HepG2 (cell line): ENCODE results near the gene GPX5. TPM values are rescaled to one million over a fixed set of nuclear protein-coding genes. Genes with fewer than 3 reads are reported as not detected.

Experiments
- ATAC-seq: fragments of 200-7000 bp; cut with Tn5 transposase; 3 replicates; pipeline ENCODE4 v1.9.1; 2020; ENCODE audit warnings: mild to moderate bottlenecking, moderate library complexity
- BruUV-seq: library from RNA; stranded (reverse); fragments of 400-500 nt; replicated peaks from 2 replicates; lab custom pipeline; 2021; lab: Mats Ljungman, UMichigan
- CTCF ChIA-PET: fragments of 300-600 bp; formaldehyde crosslinking; extraction: SDS; loops from one replicate; lab custom pipeline; 2021; ENCODE audit warnings: low total read pairs, inconsistent platforms, low intra/inter-chr PET ratio; lab: Yijun Ruan, JAX
- POLR2A ChIA-PET: fragments of 350-600 bp; sonication (Branson Sonifier 250); formaldehyde crosslinking; loops from one replicate; lab custom pipeline; 2020; ENCODE audit warnings: antibody characterized with exemption, inconsistent platforms; lab: Yijun Ruan, JAX
- DNase-seq: peaks from one replicate; pipeline ENCODE4 v3.0.0-alpha.2; 2015; ENCODE audit warnings: low spot score
- FAIRE-seq: peaks from 3 replicates; lab custom pipeline; 2011; peaks lifted over from hg19 to GRCh38; lab: Jason Lieb, UNC
- H2AFZ ChIP-seq: one replicate; pipeline ENCODE4 v1.6.1; 2011; ENCODE audit warnings: low read length, inconsistent platforms
- H3K27ac ChIP-seq: fragments of 300-600 bp; 3 replicates; pipeline ENCODE4 v1.8.0; 2011; ENCODE audit warnings: mixed run types, mild to moderate bottlenecking, mixed read lengths, low read length, inconsistent platforms; ENCODE audit not compliant: insufficient read depth; ENCODE audit errors: extremely low read length
- H3K27me3 ChIP-seq, 2 experiments: fragments of 200-600 bp in 1 of 2; 2 replicates in 1 of 2; 3 replicates in 1 of 2; pipeline versions ENCODE4 v1.6.0 to v1.8.0; 2011; ENCODE audit warnings: low read length in 2 of 2, mild to moderate bottlenecking in 2 of 2, moderate library complexity in 2 of 2, inconsistent platforms in 1 of 2; ENCODE audit not compliant: insufficient read depth in 2 of 2, control insufficient read depth in 1 of 2
- H3K36me3 ChIP-seq, 2 experiments: fragments of 200-600 bp in 1 of 2; replicated peaks in 1 of 2; 2 replicates in 1 of 2; 3 replicates in 1 of 2; pipeline versions ENCODE4 v1.5.1 to v1.8.0; 2011; ENCODE audit warnings: low read length in 2 of 2, inconsistent platforms in 1 of 2; ENCODE audit not compliant: insufficient read depth in 2 of 2, control insufficient read depth in 1 of 2
- H3K4me1 ChIP-seq: 2 replicates; pipeline ENCODE4 v1.5.1; 2012; ENCODE audit warnings: low read length, inconsistent platforms; ENCODE audit not compliant: insufficient read depth
- H3K4me2 ChIP-seq: 2 replicates; pipeline ENCODE4 v1.6.0; 2011; ENCODE audit warnings: low read depth, low read length, inconsistent platforms
- H3K4me3 ChIP-seq, 3 experiments: fragments of 200-600 bp in 1 of 3; sonication (generic), shearing (Covaris generic) in 1 of 3; replicated peaks in 1 of 3; 2 replicates each; pipeline ENCODE4 v1.5.1; 2011 to 2016; ENCODE audit warnings: low read length in 3 of 3, inconsistent platforms in 2 of 3, low read depth in 2 of 3, mild to moderate bottlenecking in 2 of 3, control low read depth in 1 of 3, mixed read lengths in 1 of 3; ENCODE audit not compliant: insufficient read depth in 1 of 3
- H3K79me2 ChIP-seq: one replicate; pipeline ENCODE4 v1.6.1; 2011; ENCODE audit warnings: low read length, inconsistent platforms; ENCODE audit not compliant: insufficient read depth
- H3K9ac ChIP-seq: 2 replicates; pipeline ENCODE4 v1.6.0; 2011; ENCODE audit warnings: mild to moderate bottlenecking, low read depth, low read length, inconsistent platforms; ENCODE audit not compliant: insufficient read depth
- H3K9me3 ChIP-seq: 2 replicates; pipeline ENCODE4 v1.5.1; 2012; ENCODE audit warnings: mild to moderate bottlenecking, low read length
- H4K20me1 ChIP-seq: 2 replicates; pipeline ENCODE4 v1.6.0; 2011; ENCODE audit warnings: inconsistent platforms, mild to moderate bottlenecking, low read length, moderate library complexity; ENCODE audit not compliant: insufficient read depth
- AKNA ChIP-seq: sonication (generic); formaldehyde crosslinking; IDR thresholded peaks from 2 replicates; pipeline ENCODE4 v1.4.0; 2020; ENCODE audit warnings: missing genetic modification reagents, borderline replicate concordance
- BRD4 ChIP-seq: sonication (generic); formaldehyde crosslinking; IDR thresholded peaks from 2 replicates; pipeline ENCODE4 v1.4.0; 2020; ENCODE audit warnings: missing genetic modification reagents
- DNMT1 ChIP-seq: sonication (generic); formaldehyde crosslinking; IDR thresholded peaks from 2 replicates; pipeline ENCODE4 v1.5.1; 2020; ENCODE audit warnings: mild to moderate bottlenecking, missing genetic modification reagents
- NFE2L2 ChIP-seq: fragments of 150-350 bp; IDR thresholded peaks from 2 replicates; pipeline ENCODE4 v1.6.1; 2014; ENCODE audit warnings: low read length
- POLR2A ChIP-seq, 2 experiments: IDR thresholded peaks; 2 replicates each; pipeline ENCODE4 v1.6.1; 2011; ENCODE audit warnings: low read depth in 2 of 2, low read length in 2 of 2, mild to moderate bottlenecking in 1 of 2, moderate library complexity in 1 of 2; ENCODE audit not compliant: insufficient read depth in 1 of 2
- POLR2AphosphoS5 ChIP-seq: IDR thresholded peaks from 2 replicates; pipeline ENCODE4 v1.6.1; 2012; ENCODE audit warnings: low read depth, low read length
- RBAK ChIP-seq: sonication (generic); formaldehyde crosslinking; IDR thresholded peaks from 2 replicates; pipeline ENCODE4 v1.5.1; 2020; ENCODE audit warnings: mild to moderate bottlenecking, missing genetic modification reagents
- RELA ChIP-seq: sonication (generic); formaldehyde crosslinking; IDR thresholded peaks from 2 replicates; pipeline ENCODE4 v1.4.0; 2020; ENCODE audit warnings: missing genetic modification reagents
- RFX5 ChIP-seq: IDR thresholded peaks from 2 replicates; pipeline ENCODE4 v1.6.1; 2011; ENCODE audit warnings: low read depth, low read length, improper control_type of control experiment
- ZNF232 ChIP-seq: sonication (generic); formaldehyde crosslinking; IDR thresholded peaks from 2 replicates; pipeline ENCODE4 v1.4.0; 2020; ENCODE audit warnings: missing genetic modification reagents, borderline replicate concordance
- ZNF274 ChIP-seq: sonication (generic); formaldehyde crosslinking; IDR thresholded peaks from 2 replicates; pipeline ENCODE4 v1.5.1; 2020; ENCODE audit warnings: mild to moderate bottlenecking, missing genetic modification reagents
- ZNF296 ChIP-seq: sonication (generic); formaldehyde crosslinking; conservative IDR thresholded peaks from 2 replicates; pipeline ENCODE4 v1.5.0; 2020; ENCODE audit warnings: mild to moderate bottlenecking, missing genetic modification reagents
- ZNF775 ChIP-seq: sonication (generic); formaldehyde crosslinking; IDR thresholded peaks from 2 replicates; pipeline ENCODE4 v1.4.0; 2020; ENCODE audit warnings: missing genetic modification reagents, mild to moderate bottlenecking, moderate library complexity, borderline replicate concordance
- WGBS: methylation state at CpG from one replicate; pipeline ENCODE4 v1.1.6; 2017; ENCODE audit warnings: low lambda C conversion rate; 5-methylcytosine and 5-hydroxymethylcytosine counted together
- in situ Hi-C: cut with HindIII; loops from 2 replicates; pipeline ENCODE4 v1.10.0; 2017; ENCODE audit warnings: low pct_unique_long_range_greater_than_20kb; ENCODE audit not compliant: extremely low pct_ligation_motif_present
- intact Hi-C: fragments of 100-400 bp; cut with micrococcal nuclease; formaldehyde crosslinking; loops from one replicate; pipeline ENCODE4 v1.10.0; 2022; ENCODE audit not compliant: unreplicated experiment
- polyA plus RNA-seq, 8 experiments: library from polyadenylated mRNA; depleted of rRNA in 3 of 8; stranded (reverse) in 7 of 8; unstranded in 1 of 8; fragments of >200 nt; fragmentation: Illumina TruSeq in 4 of 8; extraction: Trizol in 4 of 8; gene quantifications; 2 replicates each; pipeline versions ENCODE4 v1.2.1 to v1.2.3, GENCODE V29; 2011 to 2016; ENCODE audit warnings: low read depth in 4 of 8, missing spikeins in 1 of 8, mixed read lengths in 1 of 8; ENCODE audit not compliant: insufficient read depth in 1 of 8
- total RNA-seq, 5 experiments: library from RNA; depleted of rRNA; stranded (reverse); fragments of >200 nt; fragmentation: Illumina TruSeq; extraction: Trizol; gene quantifications; 2 replicates each; pipeline ENCODE4 v1.2.3, GENCODE V29; 2016; ENCODE audit warnings: low read depth in 1 of 5
- TF ChIP-seq, protein P1 (sequence below): sonication (generic); formaldehyde crosslinking; IDR thresholded peaks from 2 replicates; pipeline ENCODE4 v1.4.0; 2020; ENCODE audit warnings: missing genetic modification reagents, borderline replicate concordance
- TF ChIP-seq, protein P2 (sequence below): sonication (generic); formaldehyde crosslinking; IDR thresholded peaks from 2 replicates; pipeline ENCODE4 v1.4.0; 2020; ENCODE audit warnings: mild to moderate bottlenecking, missing genetic modification reagents
- TF ChIP-seq, protein P3 (sequence below): sonication (generic); formaldehyde crosslinking; IDR thresholded peaks from 2 replicates; pipeline ENCODE4 v1.4.0; 2020; ENCODE audit warnings: mild to moderate bottlenecking, missing genetic modification reagents

Gene GPX5
- total and polyA plus RNA-seq, 2 of the 13 experiments (the other 11 are each of a cell fraction or from before 2014, with no cell fraction given), result not detected

- H3K4me2 ChIP-seq, result no peak overlapping the region
- H4K20me1 ChIP-seq, result no peaks in the 10 kb centered on the region
- FAIRE-seq (no peak), DNase-seq (no peak), ATAC-seq (no peak)
- H2AFZ ChIP-seq, result no peak overlapping the region
- H3K36me3 ChIP-seq, result no peaks in the 10 kb centered on the region
- intact Hi-C loops (no loop called here), in situ Hi-C loops (no loop called here)
- H3K4me1 ChIP-seq, result no peaks in the 10 kb centered on the region
- H3K27ac ChIP-seq, result no peak overlapping the region
- ChIA-PET POLR2A (no interaction called here), CTCF (no interaction called here)
- no peaks in the 10 kb centered on the region for H3K9me3 ChIP-seq
- 2% methylated on average over 2 of the region's 2 CpGs for WGBS
- no TSS peak for BruUV-seq
- no peak overlapping the region for H3K4me3 ChIP-seq
- H3K9ac ChIP-seq, result no peak overlapping the region
- no peaks in the 10 kb centered on the region for H3K79me2 ChIP-seq
- peaks cover 0 to 6% of the 10 kb centered on the region in 2 experiments; a peak in 1 of 5 replicates for H3K27me3 ChIP-seq
- no peak for TF ChIP-seq AKNA (CRISPR knock-in tag)
- no peak for TF ChIP-seq RFX5
- TF ChIP-seq RBAK (CRISPR knock-in tag), result no peak
- TF ChIP-seq ZNF775 (CRISPR knock-in tag), result no peak
- TF ChIP-seq POLR2AphosphoS5, result no peak
- TF ChIP-seq, protein P1, sequence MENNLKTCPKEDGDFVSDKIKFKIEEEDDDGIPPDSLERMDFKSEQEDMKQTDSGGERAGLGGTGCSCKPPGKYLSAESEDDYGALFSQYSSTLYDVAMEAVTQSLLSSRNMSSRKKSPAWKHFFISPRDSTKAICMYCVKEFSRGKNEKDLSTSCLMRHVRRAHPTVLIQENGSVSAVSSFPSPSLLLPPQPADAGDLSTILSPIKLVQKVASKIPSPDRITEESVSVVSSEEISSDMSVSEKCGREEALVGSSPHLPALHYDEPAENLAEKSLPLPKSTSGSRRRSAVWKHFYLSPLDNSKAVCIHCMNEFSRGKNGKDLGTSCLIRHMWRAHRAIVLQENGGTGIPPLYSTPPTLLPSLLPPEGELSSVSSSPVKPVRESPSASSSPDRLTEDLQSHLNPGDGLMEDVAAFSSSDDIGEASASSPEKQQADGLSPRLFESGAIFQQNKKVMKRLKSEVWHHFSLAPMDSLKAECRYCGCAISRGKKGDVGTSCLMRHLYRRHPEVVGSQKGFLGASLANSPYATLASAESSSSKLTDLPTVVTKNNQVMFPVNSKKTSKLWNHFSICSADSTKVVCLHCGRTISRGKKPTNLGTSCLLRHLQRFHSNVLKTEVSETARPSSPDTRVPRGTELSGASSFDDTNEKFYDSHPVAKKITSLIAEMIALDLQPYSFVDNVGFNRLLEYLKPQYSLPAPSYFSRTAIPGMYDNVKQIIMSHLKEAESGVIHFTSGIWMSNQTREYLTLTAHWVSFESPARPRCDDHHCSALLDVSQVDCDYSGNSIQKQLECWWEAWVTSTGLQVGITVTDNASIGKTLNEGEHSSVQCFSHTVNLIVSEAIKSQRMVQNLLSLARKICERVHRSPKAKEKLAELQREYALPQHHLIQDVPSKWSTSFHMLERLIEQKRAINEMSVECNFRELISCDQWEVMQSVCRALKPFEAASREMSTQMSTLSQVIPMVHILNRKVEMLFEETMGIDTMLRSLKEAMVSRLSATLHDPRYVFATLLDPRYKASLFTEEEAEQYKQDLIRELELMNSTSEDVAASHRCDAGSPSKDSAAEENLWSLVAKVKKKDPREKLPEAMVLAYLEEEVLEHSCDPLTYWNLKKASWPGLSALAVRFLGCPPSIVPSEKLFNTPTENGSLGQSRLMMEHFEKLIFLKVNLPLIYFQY (CRISPR knock-in tag), result no peak
- TF ChIP-seq ZNF274 (CRISPR knock-in tag), result no peak
- TF ChIP-seq, protein P2, sequence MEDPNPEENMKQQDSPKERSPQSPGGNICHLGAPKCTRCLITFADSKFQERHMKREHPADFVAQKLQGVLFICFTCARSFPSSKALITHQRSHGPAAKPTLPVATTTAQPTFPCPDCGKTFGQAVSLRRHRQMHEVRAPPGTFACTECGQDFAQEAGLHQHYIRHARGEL (CRISPR knock-in tag), result no peak
- no peak for TF ChIP-seq RELA
- TF ChIP-seq DNMT1 (CRISPR knock-in tag), result no peak
- no peak for TF ChIP-seq NFE2L2
- TF ChIP-seq, protein P3, sequence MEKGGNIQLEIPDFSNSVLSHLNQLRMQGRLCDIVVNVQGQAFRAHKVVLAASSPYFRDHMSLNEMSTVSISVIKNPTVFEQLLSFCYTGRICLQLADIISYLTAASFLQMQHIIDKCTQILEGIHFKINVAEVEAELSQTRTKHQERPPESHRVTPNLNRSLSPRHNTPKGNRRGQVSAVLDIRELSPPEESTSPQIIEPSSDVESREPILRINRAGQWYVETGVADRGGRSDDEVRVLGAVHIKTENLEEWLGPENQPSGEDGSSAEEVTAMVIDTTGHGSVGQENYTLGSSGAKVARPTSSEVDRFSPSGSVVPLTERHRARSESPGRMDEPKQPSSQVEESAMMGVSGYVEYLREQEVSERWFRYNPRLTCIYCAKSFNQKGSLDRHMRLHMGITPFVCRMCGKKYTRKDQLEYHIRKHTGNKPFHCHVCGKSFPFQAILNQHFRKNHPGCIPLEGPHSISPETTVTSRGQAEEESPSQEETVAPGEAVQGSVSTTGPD, result no peak
- TF ChIP-seq ZNF232 (CRISPR knock-in tag), result no peak
- TF ChIP-seq POLR2A (IDR thresholded peaks at IDR 0.05; ENCODE audit: insufficient read depth in 1 of 2, low read depth in 2 of 2, low read length in 2 of 2), result no peak
- no peak for TF ChIP-seq ZNF296
- TF ChIP-seq BRD4 (CRISPR knock-in tag), result no peak
These were observed 9.2 kb downstream of the GPX5 start for GRCh38 chr6:28534875-28535274.
